Ramos (cell line): ENCODE results near the gene RPL7A.
"Not testable (repeated sequence)": the region's sequence is repeated elsewhere in the genome, so short reads cannot be mapped to it uniquely, and the experiment has no call there.

Experiments
- in situ Hi-C: fragments of 300-500 bp; cut with MboI; formaldehyde crosslinking; loops from one replicate; pipeline ENCODE4 v1.14.3; 2022; ENCODE audit warnings: low sequenced_read_pairs; ENCODE audit not compliant: unreplicated experiment

Gene RPL7A

DNA sequence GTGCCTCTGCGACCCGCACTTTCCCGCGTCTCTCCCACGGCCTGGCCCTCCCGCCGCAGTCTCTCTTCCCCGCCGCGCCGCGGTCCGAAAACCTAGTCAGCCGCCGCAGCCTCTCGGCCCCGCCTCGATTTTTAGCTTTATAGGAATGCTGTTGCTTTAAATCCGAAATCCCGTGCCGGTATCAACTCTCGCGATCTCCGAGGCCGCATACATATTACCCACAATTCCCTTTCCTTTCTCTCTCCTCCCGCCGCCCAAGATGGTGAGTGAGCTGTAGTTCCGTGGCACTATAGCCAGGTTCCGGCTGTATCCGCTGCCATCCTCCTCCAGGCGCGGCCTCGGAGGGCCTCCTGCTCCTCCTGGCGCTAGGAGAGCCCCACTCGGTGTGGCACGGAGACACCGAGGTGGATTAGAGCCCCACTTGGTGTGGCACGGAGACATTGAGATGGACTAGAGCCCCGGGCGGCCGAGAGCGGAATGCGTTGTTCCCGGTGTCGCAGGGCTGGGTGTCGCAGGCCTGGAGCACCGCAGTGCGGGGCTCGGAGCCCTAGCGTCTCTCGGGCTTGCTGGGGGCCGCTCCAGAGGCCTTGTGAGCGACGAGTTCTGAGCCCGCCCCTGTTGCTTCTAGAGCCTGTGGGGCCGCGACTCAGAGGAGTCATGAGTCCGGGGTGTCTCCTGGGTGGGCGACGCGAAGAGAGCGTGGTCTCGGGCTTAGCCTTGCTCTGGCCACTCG lies at the start of gene RPL7A, which contains the start of gene MED22:
Gene RPL7A (plus strand): TSS at position 234 of the 733 bp plus-strand sequence. CDS start 26 bp downstream, at position 260.
Gene MED22 (minus strand): TSS at position 147 of the 733 bp plus-strand sequence. CDS start 1,469 bp downstream, outside the sequence.
- in situ Hi-C loops: no loop called here

GRCh38 chr9:133299996-133300395 lies 48.0 kb upstream of the RPL7A start:
- in situ Hi-C loops: not testable (repeated sequence)

GRCh38 chr9:133301253-133302230 lies 46.5 kb upstream of the RPL7A start:
- in situ Hi-C loops: no loop called here

GRCh38 chr9:133303266-133304157 lies 44.5 kb upstream of the RPL7A start:
- in situ Hi-C loops: no loop called here

- in situ Hi-C loops: no loop called here
Measured at GRCh38 chr9:133304158-133304470, 43.9 kb upstream of the RPL7A start.

- in situ Hi-C loops: no loop called here
Measured at GRCh38 chr9:133304477-133305377, 43.3 kb upstream of the RPL7A start.

DNA sequence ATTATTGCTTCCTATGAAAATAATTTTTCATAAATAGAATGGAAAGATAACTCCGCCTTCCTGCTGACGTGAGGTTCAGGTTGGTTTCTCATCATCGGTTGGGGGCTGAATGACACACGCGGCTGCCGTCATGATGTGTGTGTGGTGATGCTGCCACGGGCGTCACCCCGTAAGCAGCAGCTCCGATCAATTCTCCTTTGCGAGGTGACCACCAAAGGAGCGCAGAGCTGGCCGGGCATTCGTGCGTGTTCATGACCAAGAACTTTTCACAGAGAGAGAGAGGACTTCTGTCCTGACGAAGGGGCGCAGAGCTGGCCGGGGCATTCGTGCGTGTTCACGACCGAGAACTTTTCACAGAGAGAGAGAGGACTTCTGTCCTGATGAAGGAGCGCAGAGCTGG lies 42.3 kb upstream of the RPL7A start:
- in situ Hi-C loops: no loop called here

GRCh38 chr9:133306242-133307204 lies 41.5 kb upstream of the RPL7A start:
- in situ Hi-C loops: no loop called here

DNA sequence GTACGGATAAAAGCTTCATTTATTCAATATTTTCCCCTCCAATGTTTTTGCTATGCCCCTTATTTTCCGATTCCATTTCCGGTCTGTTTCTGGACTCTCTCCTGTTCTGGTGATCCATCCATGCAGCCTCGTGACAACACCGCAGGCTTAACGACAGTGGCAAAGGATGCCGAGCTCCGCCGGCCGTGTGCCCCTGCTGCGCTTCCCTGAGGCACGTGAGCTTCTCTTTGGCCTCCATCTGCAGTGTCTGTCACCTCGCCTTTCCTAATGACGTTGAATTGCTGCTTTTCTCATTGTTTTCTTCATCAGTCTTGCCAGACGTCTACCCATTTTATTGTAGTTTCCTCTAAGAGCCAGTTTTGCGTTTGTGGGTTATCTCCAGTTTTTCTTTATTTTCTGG lies 40.7 kb upstream of the RPL7A start:
- in situ Hi-C loops: no loop called here

- in situ Hi-C loops: no loop called here
Measured at GRCh38 chr9:133309608-133310007, 38.4 kb upstream of the RPL7A start.

DNA sequence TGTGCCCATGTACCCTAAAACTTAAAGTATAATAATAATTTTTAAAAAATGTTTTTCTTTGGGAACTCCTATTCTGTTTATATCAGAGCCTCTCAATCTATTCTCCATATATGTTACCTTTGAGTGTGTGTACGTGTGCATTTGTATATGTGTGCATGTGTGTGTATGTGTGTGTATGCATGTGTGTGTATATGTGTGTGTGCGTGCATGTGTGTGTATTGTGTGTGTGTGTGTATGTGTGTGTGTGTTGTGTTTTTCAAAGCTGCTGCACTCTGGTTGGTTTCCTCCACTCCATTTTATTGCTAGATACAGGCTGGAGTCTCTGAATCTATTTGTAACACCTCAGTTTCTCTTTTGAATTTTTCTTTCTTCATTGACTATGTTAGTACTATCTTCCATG lies 32.0 kb upstream of the RPL7A start:
- in situ Hi-C loops: no loop called here

DNA sequence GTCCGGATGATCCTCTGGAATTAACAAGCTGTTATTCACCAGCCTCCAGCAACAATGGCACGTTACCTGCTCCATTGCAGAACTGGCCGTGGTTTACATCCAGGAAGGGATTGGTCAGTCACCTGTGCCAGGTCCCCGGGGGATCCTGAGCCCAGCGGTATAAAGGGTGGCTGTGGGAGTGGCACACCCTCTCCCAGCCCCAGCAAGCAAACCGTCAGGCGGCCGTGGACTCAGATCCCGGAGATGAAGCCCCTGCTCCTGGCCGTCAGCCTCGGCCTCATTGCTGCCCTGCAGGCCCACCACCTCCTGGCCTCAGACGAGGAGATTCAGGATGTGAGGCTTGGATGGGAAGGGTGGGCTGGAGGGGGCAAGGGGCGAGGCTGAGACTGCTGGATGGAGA lies 30.5 kb upstream of the RPL7A start:
- in situ Hi-C loops: not testable (repeated sequence)

DNA sequence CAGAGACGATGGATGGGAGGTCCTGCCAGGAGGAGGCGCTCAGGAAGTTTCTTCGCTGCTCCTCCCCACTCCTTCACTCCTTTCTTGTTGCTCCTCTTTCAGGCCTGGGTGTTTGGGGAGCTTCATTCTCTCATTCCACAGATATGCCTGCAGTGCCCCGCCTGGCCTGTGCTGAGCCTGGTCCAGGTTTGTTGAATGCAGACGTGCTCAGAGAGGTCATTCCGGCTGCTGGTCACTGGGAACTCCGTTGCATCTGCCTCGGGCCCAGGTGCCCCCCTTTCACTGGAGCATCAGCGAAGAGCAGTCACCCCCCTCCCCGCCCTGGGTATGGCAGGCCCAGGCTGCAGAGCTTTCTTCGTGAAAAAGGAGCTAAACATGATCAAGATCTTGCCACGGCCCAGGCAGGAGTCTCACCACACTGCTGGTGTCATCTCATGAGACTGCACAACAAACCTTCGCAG lies 27.6 kb upstream of the RPL7A start:
- in situ Hi-C loops: no loop called here

DNA sequence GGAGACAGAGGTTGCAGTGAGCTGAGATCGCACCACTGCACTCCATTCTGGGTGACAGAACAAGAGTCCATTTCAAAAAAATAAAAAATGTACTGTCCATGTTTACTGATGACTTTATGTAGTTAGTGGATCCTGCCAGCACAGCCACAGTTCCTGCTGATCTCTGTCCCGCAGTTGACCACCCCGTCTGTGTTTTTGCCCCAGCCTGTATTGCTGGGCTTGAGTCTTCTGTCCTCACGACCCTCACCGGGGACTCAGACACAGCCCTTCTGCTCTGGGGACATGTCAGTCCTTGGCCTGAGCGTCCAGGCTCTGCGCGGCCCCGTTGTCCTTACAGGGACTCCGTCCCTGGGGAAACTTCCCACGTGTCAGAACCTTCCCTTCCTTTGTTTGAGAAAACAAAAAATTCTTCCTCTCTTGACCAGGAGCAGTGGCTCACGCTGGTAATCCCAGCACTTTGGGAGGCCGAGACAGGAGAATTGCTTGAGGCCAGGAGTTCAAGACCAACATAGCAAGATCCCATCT lies 26.5 kb upstream of the RPL7A start:
- in situ Hi-C loops: no loop called here

GRCh38 chr9:133322701-133323100 lies 25.3 kb upstream of the RPL7A start:
- in situ Hi-C loops: no loop called here

DNA sequence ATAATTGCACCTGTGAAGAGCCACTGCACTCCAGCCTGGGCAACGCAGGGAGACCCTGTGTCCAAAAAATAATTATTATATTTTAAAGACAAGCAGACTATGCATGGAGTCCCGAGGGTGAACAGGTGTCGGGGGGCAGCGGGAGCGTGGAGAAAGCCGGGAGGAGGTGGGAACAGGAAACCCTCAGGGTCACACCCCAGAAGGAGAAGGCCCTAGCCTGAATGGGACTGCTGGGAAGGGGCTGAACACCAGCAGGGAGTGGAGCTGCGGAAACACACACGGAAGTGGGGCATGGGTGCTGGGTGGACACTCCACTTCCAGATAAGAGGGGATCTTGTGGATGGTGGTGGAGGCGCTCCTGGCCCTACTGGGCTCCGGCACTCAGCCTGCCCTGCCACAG lies 24.8 kb upstream of the RPL7A start:
- in situ Hi-C loops: no loop called here

DNA sequence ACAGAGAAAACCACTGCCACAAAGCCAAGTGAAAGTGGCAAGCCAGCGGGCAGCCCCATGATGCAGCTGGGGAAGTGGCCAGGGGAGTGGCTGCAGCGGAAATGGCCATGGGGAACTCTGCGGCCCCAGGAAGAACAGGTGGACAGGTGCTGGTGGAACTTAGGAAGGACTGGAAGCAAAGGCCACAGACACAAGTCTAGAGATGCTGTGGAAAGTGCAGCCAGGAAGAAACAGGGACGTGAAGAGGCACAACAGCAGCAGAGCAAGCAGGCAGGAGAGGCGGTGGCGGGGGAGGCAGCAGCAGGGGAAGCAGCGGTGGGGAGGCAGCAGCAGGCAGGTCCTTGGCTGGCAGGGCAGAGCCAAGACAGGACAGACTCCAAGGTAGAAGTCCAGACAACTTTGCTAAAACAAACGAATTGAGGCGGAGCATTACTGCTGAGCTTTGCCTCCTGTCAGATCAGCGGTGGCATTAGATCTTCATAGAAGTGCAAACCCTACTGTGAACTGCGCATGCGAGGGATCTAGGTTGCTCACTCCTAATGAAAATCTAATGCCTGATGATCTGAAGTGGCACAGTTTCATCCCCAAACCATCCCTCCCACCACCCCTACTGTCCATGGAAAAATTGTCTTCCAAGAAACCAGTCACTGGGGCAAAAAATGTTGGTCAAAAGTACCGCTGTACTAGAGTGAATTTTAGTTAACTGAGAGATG lies 23.9 kb upstream of the RPL7A start:
- in situ Hi-C loops: no loop called here
